GM12878 (cell line): ENCODE data around the gene CALML4. TPM values are rescaled to one million over a fixed set of nuclear protein-coding genes. Genes with fewer than 3 reads are reported as not detected.

Experiments used
- ATAC-seq: fragments of 200-7000 bp; cut with Tn5 transposase; 3 replicates; pipeline ENCODE4 v1.9.1; 2020; ENCODE audit warnings: mild to moderate bottlenecking, moderate library complexity
- BruUV-seq: library from RNA; stranded (reverse); fragments of 400-500 nt; replicated peaks from 2 replicates; lab custom pipeline; 2021; lab: Mats Ljungman, UMichigan
- CTCF ChIA-PET: fragments of 300-600 bp; sonication (Branson Sonifier 250); formaldehyde crosslinking; extraction: SDS; loops from one replicate; lab custom pipeline; 2021; ENCODE audit warnings: inconsistent platforms; lab: Yijun Ruan, JAX
- POLR2A ChIA-PET: fragments of 350-600 bp; formaldehyde crosslinking; extraction: SDS; loops from one replicate; lab custom pipeline; 2021; ENCODE audit warnings: inconsistent platforms; lab: Charles Lee
- RAD21 ChIA-PET: fragments of 300-600 bp; sonication (Branson Sonifier 250); formaldehyde crosslinking; loops from one replicate; lab custom pipeline; 2023; ENCODE audit warnings: antibody characterized with exemption; ENCODE audit not compliant: unreplicated experiment; lab: Charles Lee
- SMC1A ChIA-PET: fragments of 300-600 bp; sonication (Branson Sonifier 250); formaldehyde crosslinking; loops from one replicate; lab custom pipeline; 2023; ENCODE audit not compliant: unreplicated experiment, uncharacterized antibody; lab: Charles Lee
- DNase-seq: peaks from one replicate; pipeline ENCODE4 v3.0.0-alpha.2; 2011; ENCODE audit warnings: low read depth, low spot score
- FAIRE-seq: peaks from 3 replicates; lab custom pipeline; 2011; peaks lifted over from hg19 to GRCh38; lab: Jason Lieb, UNC
- H2AFZ ChIP-seq: 2 replicates; pipeline ENCODE4 v1.6.0; 2011; ENCODE audit warnings: low read depth, low read length, control low read depth; ENCODE audit not compliant: control insufficient read depth
- H3K27ac ChIP-seq: 2 replicates; pipeline ENCODE4 v1.5.1; 2011; ENCODE audit warnings: control low read depth; ENCODE audit not compliant: control insufficient read depth, insufficient read depth
- H3K27me3 ChIP-seq, 2 experiments: replicated peaks in 1 of 2; 2 replicates each; pipeline versions ENCODE4 v1.6.0 to v1.6.1; 2011; ENCODE audit warnings: low read length in 1 of 2; ENCODE audit not compliant: control insufficient read depth in 2 of 2, insufficient read depth in 2 of 2
- H3K36me3 ChIP-seq, 2 experiments: 2 replicates each; pipeline ENCODE4 v1.5.1; 2011; ENCODE audit warnings: low read length in 1 of 2; ENCODE audit not compliant: control insufficient read depth in 2 of 2, insufficient read depth in 2 of 2
- H3K4me1 ChIP-seq: 2 replicates; pipeline ENCODE4 v1.6.1; 2011; ENCODE audit warnings: mild to moderate bottlenecking, low read length, moderate library complexity, mixed read lengths; ENCODE audit not compliant: control insufficient read depth, insufficient read depth
- H3K4me2 ChIP-seq: 2 replicates; pipeline ENCODE4 v1.6.0; 2011; ENCODE audit warnings: control low read depth; ENCODE audit not compliant: control insufficient read depth, insufficient read depth
- H3K4me3 ChIP-seq: fragments of 200-600 bp; sonication (generic); 2 replicates; pipeline ENCODE4 v1.5.1; 2016
- H3K79me2 ChIP-seq: 2 replicates; pipeline ENCODE4 v1.6.0; 2011; ENCODE audit warnings: low read length; ENCODE audit not compliant: control insufficient read depth, insufficient read depth
- H3K9ac ChIP-seq: 2 replicates; pipeline ENCODE4 v1.8.0; 2011; ENCODE audit warnings: low read length, control low read depth, mixed read lengths; ENCODE audit not compliant: control insufficient read depth, insufficient read depth
- H3K9me3 ChIP-seq: replicated peaks from 3 replicates; pipeline ENCODE4 v1.5.1; 2011; ENCODE audit warnings: mild to moderate bottlenecking, low read length; ENCODE audit not compliant: control insufficient read depth, insufficient read depth
- H4K20me1 ChIP-seq: 2 replicates; pipeline ENCODE4 v1.6.0; 2011; ENCODE audit not compliant: control insufficient read depth, insufficient read depth
- CBFB ChIP-seq: IDR thresholded peaks from 2 replicates; pipeline ENCODE4 v1.6.1; 2016; ENCODE audit warnings: antibody characterized with exemption, low read depth
- CREB1 ChIP-seq: IDR thresholded peaks from 2 replicates; pipeline ENCODE4 v1.6.1; 2012; ENCODE audit warnings: low read depth, mild to moderate bottlenecking, inconsistent platforms
- FOXM1 ChIP-seq: IDR thresholded peaks from 2 replicates; pipeline ENCODE4 v1.6.1; 2012; ENCODE audit warnings: low read depth, mild to moderate bottlenecking, inconsistent platforms, low read length, moderate library complexity
- HCFC1 ChIP-seq: fragments of 150-350 bp; IDR thresholded peaks from 2 replicates; pipeline ENCODE4 v1.6.1; 2014; ENCODE audit warnings: low read length
- KDM1A ChIP-seq: fragments of 200-600 bp; sonication (generic); IDR thresholded peaks from 2 replicates; pipeline ENCODE4 v1.6.1; 2016; ENCODE audit warnings: borderline replicate concordance
- PAX8 ChIP-seq: fragments of 450-650 bp; IDR thresholded peaks from 2 replicates; pipeline ENCODE4 v1.6.1; 2017; ENCODE audit warnings: mild to moderate bottlenecking, moderate library complexity
- RCOR1 ChIP-seq: conservative IDR thresholded peaks from 2 replicates; pipeline ENCODE4 v1.6.1; 2012; ENCODE audit warnings: low read depth, low read length, improper control_type of control experiment
- RUNX3 ChIP-seq: IDR thresholded peaks from 2 replicates; pipeline ENCODE4 v1.6.1; 2012; ENCODE audit warnings: low read length, inconsistent platforms
- ZZZ3 ChIP-seq: IDR thresholded peaks from 2 replicates; pipeline ENCODE4 v1.6.1; 2011; ENCODE audit warnings: low read depth; ENCODE audit not compliant: control insufficient read depth, insufficient read length
- WGBS: methylation state at CpG from one replicate; pipeline ENCODE4 v1.1.6; 2016; ENCODE audit warnings: low lambda C conversion rate; ENCODE audit not compliant: insufficient replicate concordance, insufficient coverage; ENCODE audit errors: missing lambda C conversion rate; 5-methylcytosine and 5-hydroxymethylcytosine counted together
- in situ Hi-C: fragments of 300-500 bp; cut with MboI; formaldehyde crosslinking; loops from 9 replicates; pipeline ENCODE4 v1.14.3; 2018; ENCODE audit warnings: mixed read lengths
- intact Hi-C: fragments of 100-400 bp; cut with micrococcal nuclease; formaldehyde crosslinking; loops from one replicate; pipeline ENCODE4 v1.14.2; 2022; ENCODE audit not compliant: unreplicated experiment
- polyA plus RNA-seq, 11 experiments: library from polyadenylated mRNA; depleted of rRNA in 4 of 11; unstranded in 6 of 11; stranded (reverse) in 5 of 11; fragments of >200 nt; fragmentation: Nextera tagmentation in 4 of 11; fragmentation: Illumina TruSeq in 1 of 11; extraction: Ambion mirVana in 4 of 11; extraction: Trizol in 1 of 11; gene quantifications; 1 replicate in 1 of 11; 2 replicates in 10 of 11; pipeline versions ENCODE4 v1.2.1 to v1.2.3, GENCODE V29; 2011 to 2016; ENCODE audit warnings: inconsistent platforms in 2 of 11, missing spikeins in 2 of 11, low read depth in 1 of 11
- total RNA-seq, 4 experiments: library from RNA; depleted of rRNA in 3 of 4; stranded (reverse); fragments of >200 nt in 3 of 4; fragmentation: Illumina TruSeq in 1 of 4; extraction: Trizol in 1 of 4; gene quantifications; 2 replicates each; pipeline versions ENCODE4 v1.2.1 to v1.2.3, GENCODE V29; 2013 to 2021
- TF ChIP-seq, protein P1 (sequence below): fragments of 450-650 bp; IDR thresholded peaks from 2 replicates; pipeline ENCODE4 v1.6.1; 2017; ENCODE audit warnings: borderline replicate concordance
- TF ChIP-seq, protein P2 (sequence below): IDR thresholded peaks from 2 replicates; pipeline ENCODE4 v1.6.1; 2011; ENCODE audit warnings: low read depth, low read length, improper control_type of control experiment, borderline replicate concordance
- TF ChIP-seq, protein P3 (sequence below), 3 experiments: IDR thresholded peaks in 2 of 3; conservative IDR thresholded peaks in 1 of 3; 2 replicates each; pipeline ENCODE4 v1.5.1; 2011; ENCODE audit warnings: low read depth in 3 of 3, low read length in 3 of 3, mild to moderate bottlenecking in 3 of 3, control low read depth in 2 of 3, moderate library complexity in 2 of 3, inconsistent platforms in 1 of 3, mixed read lengths in 1 of 3; ENCODE audit not compliant: control insufficient read depth in 2 of 3, insufficient read depth in 1 of 3; ENCODE audit errors: extremely low read depth in 1 of 3

Gene CALML4
- total and polyA plus RNA-seq, 10 of the 15 experiments (the other 5 are each of a cell fraction or from before 2014, with no cell fraction given) = 1.7 to 15.9 (median 5.1) TPM

DNA sequence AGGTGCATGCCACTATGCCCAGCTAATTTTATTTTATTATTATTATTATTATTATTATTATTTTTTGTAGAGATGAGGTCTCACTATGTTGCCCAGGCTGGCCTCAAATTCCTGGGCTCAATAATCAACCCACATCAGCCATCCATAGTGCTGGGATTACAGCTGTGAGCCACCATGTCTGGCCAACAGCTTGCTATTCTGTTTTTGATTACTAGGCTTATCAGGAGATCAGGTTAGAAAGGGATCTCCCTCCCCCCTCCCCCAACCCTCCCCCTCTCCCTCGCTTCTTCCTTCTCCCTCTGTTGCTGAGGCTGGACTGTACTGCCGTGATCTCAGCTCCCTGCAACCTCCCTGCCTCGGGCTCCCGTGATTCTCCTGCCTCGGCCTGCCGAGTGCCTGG, 15.8 kb upstream of the CALML4 start (continued):
- TF ChIP-seq, protein P1, sequence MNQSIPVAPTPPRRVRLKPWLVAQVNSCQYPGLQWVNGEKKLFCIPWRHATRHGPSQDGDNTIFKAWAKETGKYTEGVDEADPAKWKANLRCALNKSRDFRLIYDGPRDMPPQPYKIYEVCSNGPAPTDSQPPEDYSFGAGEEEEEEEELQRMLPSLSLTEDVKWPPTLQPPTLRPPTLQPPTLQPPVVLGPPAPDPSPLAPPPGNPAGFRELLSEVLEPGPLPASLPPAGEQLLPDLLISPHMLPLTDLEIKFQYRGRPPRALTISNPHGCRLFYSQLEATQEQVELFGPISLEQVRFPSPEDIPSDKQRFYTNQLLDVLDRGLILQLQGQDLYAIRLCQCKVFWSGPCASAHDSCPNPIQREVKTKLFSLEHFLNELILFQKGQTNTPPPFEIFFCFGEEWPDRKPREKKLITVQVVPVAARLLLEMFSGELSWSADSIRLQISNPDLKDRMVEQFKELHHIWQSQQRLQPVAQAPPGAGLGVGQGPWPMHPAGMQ = no peak
- no peak for TF ChIP-seq FOXM1

DNA sequence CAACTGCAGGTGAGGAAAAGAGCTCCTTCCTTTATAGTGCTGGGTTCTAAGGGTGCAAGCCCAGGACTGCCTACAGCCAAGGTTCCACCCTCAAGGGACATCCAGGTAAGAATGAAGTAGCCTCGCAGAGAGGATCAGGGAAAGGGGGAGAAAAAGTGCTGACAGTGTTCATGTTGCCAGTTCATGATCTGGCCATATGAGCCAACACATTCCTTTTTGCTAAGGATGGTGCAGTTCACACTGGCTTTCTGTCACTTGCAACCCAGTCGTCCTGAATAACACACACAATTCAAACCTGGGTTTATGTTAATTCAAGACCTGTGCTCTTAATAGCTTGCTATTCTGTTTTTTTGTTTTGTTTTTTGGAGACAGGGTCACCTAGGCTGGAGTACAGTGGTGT, 15.4 kb upstream of the CALML4 start:
- SMC1A ChIA-PET = interaction anchor here (1.4 kb wide), 1 partner anchor 23 kb away, joined by 4 read pairs; no protein-coding TSS in a partner anchor
- CTCF ChIA-PET = interaction anchor here (1.0 kb wide), 1 partner anchor 32 kb away, joined by 6 read pairs; no protein-coding TSS in a partner anchor
- Histone ChIP-seq H3K79me2 (peaks cover 57% of the 10 kb centered on the region), H3K4me1 (peaks cover 14% of the 10 kb centered on the region), H3K4me2 (no peak overlapping the region), H3K9me3 (no peaks in the 10 kb centered on the region), H3K27me3 (no peaks in the 10 kb centered on the region), H2AFZ (no peak overlapping the region), H4K20me1 (no peaks in the 10 kb centered on the region; the same call in 1 of the 2 replicates), H3K4me3 (no peak overlapping the region), H3K9ac (no peak overlapping the region), H3K27ac (no peak overlapping the region), H3K36me3 (peaks cover 5 to 13% of the 10 kb centered on the region in 2 experiments)
- intact Hi-C loops (no loop called here), in situ Hi-C loops (no loop called here)
- DNase-seq (no peak), FAIRE-seq (no peak)
- RAD21 ChIA-PET = no interaction called here
- POLR2A ChIA-PET = no interaction called here
- BruUV-seq = no TSS peak
- 95% methylated on average over 2 of the region's 2 CpGs for WGBS
- TF ChIP-seq ZZZ3 (no peak), PAX8 (no peak), RUNX3 (no peak), RCOR1 (no peak), CREB1 (no peak), CBFB (no peak), HCFC1 (no peak), KDM1A (no peak)
- TF ChIP-seq, protein P2, sequence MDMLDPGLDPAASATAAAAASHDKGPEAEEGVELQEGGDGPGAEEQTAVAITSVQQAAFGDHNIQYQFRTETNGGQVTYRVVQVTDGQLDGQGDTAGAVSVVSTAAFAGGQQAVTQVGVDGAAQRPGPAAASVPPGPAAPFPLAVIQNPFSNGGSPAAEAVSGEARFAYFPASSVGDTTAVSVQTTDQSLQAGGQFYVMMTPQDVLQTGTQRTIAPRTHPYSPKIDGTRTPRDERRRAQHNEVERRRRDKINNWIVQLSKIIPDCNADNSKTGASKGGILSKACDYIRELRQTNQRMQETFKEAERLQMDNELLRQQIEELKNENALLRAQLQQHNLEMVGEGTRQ = no peak
- TF ChIP-seq, protein P3, sequence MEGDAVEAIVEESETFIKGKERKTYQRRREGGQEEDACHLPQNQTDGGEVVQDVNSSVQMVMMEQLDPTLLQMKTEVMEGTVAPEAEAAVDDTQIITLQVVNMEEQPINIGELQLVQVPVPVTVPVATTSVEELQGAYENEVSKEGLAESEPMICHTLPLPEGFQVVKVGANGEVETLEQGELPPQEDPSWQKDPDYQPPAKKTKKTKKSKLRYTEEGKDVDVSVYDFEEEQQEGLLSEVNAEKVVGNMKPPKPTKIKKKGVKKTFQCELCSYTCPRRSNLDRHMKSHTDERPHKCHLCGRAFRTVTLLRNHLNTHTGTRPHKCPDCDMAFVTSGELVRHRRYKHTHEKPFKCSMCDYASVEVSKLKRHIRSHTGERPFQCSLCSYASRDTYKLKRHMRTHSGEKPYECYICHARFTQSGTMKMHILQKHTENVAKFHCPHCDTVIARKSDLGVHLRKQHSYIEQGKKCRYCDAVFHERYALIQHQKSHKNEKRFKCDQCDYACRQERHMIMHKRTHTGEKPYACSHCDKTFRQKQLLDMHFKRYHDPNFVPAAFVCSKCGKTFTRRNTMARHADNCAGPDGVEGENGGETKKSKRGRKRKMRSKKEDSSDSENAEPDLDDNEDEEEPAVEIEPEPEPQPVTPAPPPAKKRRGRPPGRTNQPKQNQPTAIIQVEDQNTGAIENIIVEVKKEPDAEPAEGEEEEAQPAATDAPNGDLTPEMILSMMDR (IDR thresholded peaks at IDR 0.05 in 2 of 3, conservative IDR thresholded peaks at IDR 0.05 in 1 of 3; ENCODE audit: control insufficient read depth in 2 of 3, extremely low read depth in 1 of 3, insufficient read depth in 1 of 3, low read depth in 3 of 3, low read length in 3 of 3) = no peak
- TF ChIP-seq, all 136 proteins: peak for 0
- ATAC-seq = no peak
